ENCODE data around the gene PCNX2.

The PCNX2 gene

DNA sequence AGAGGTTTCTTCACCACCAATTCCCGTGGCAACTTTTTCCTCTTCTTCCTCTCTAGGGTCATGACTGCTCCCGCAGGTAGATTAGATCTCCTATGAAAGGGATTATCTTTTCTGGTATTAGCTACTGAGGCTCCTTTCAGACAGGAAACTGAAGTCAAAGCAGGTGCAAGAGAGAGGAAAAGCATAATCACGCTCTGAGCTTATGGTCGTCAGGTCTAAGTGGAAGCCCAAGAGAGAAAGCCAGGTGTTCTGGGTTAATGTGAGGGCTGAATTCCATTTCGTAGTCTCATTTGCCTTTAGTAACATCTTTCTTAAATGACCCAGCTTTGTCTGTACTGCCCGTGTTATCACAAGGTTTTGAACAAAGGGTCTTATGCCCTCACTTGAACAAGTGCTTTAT, 23.7 kb upstream of the PCNX2 start:
- no peak for DNase-seq (ENCODE audit: low read depth)
- TF ChIP-seq, protein P1, sequence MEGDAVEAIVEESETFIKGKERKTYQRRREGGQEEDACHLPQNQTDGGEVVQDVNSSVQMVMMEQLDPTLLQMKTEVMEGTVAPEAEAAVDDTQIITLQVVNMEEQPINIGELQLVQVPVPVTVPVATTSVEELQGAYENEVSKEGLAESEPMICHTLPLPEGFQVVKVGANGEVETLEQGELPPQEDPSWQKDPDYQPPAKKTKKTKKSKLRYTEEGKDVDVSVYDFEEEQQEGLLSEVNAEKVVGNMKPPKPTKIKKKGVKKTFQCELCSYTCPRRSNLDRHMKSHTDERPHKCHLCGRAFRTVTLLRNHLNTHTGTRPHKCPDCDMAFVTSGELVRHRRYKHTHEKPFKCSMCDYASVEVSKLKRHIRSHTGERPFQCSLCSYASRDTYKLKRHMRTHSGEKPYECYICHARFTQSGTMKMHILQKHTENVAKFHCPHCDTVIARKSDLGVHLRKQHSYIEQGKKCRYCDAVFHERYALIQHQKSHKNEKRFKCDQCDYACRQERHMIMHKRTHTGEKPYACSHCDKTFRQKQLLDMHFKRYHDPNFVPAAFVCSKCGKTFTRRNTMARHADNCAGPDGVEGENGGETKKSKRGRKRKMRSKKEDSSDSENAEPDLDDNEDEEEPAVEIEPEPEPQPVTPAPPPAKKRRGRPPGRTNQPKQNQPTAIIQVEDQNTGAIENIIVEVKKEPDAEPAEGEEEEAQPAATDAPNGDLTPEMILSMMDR (conservative IDR thresholded peaks at IDR 0.05; ENCODE audit: low read depth, low read length) = no peak

DNA sequence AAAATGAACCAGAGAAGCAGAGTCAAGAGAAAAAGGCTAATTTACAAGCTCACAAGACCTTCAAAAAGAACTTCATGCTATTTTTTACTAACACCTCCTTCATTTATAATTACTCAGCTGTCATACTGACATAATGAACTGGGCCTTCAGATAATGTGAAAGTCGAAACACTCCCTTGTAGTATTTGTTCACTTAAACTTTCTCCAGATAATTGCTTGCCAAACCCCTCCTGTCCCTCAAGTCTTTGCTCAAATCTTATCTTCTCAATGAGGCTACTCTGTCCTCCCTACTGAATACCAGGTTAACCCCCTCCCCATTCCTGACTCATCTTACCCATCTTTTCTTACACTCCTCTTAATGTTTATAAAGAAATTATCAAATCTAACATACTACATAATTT, 20.9 kb upstream of the PCNX2 start:
- TF ChIP-seq, protein P1 (conservative IDR thresholded peaks at IDR 0.05; ENCODE audit: low read depth, low read length) = no peak
- DNase-seq (ENCODE audit: low read depth) = no peak
- H3K4me3 ChIP-seq (ENCODE audit: low read depth, low read length) = no peak overlapping the region

More for the DNA sequence above, 23.7 kb upstream of the PCNX2 start:
- no peak overlapping the region for H3K4me3 ChIP-seq (ENCODE audit: low read depth, low read length)

DNA sequence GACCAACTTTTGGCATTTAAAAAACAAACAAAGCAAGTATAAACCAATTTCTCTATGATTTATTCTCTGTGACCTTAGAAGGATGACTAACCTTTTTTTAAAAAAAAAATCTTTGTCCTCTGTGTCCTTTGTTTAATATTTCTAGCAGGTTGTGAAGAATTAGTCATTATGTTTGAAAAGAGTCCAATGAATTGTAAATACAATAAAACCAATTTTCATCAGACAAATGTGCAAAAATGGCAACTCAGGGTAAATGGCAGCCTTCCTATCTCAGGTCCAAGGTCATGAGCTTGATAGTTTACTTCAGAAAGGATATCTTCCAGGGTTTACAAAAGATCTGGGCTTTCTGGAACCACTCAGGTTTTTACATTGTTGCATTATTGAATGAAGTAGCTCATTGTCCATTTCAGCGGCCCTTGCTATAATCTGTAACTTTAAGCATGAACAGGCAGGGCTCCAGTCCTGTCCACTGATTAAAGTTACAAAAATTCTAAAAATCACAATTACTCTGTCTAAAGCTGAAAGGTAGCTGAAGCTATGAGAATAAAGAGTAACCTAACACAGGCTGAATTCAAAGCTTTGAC, 20.3 kb upstream of the PCNX2 start:
- TF ChIP-seq, protein P1 (conservative IDR thresholded peaks at IDR 0.05; ENCODE audit: low read depth, low read length) = no peak
- no peak overlapping the region for H3K4me3 ChIP-seq (ENCODE audit: low read depth, low read length)
- no peak for DNase-seq (ENCODE audit: low read depth)

DNA sequence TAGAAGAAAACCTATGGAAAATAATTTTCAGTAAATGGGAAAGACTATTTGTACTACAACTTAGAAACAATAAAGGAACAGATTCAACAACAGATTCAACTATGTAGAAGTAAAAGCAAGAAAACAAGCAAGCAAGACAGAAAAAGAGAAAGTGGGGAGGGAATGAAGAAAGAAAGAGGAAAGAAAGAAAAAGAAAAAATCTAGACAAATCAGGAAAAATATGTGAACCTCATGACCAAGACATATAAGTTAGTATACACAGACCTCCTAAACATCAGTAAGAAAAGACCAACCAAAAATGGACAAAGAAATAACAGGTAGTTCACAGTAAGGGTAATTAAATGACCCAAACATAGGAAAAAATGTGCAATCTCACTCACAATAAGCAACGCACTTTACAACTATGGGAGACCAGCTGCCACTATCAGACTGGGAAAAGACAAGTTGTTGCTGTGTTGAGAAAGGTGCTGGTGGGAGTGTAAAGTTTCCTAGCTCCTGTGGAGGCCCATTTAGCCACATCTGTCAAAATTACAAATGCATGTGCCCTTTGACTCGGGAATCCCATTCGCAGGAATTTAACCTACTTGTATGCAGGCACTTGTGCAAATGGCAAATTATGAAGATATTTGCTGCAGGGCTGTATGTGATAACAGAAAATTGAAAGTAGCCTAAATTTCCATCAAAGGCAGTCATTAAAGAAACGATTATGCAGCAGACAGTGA, 18.1 kb upstream of the PCNX2 start:
- TF ChIP-seq, protein P1 (conservative IDR thresholded peaks at IDR 0.05; ENCODE audit: low read depth, low read length) = no peak
- no peak for DNase-seq (ENCODE audit: low read depth)
- H3K4me3 ChIP-seq (ENCODE audit: low read depth, low read length) = no peak overlapping the region

DNA sequence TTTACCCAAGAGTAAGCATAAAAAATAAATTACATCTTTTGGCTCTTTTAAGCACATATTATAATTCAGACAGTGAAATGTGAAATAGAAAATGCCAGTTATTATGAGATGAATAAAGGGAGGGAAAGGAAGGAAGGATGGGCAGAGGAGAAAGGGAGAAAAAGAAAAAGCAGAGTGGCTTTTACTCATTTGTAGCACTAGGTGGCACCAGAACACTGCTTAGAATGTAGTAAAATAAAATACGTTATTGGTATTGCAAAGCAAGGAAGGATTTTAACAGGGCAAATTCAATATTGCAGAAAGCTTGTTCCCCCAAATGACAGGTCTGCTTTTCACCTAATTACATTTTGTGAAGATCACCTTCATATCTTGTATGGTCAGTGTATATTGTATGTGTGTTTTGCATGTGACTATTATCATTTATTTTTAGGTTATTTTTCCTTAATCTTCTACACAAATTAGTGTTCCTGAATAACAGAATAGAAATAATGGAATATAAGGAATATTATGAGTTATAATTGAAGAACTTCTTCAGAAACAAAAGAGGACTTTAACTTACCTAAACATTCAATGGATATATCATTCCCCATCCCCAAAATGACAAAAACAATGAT, 9.1 kb upstream of the PCNX2 start:
- no peak overlapping the region for H3K4me3 ChIP-seq (ENCODE audit: low read depth, low read length)
- TF ChIP-seq, protein P1 (conservative IDR thresholded peaks at IDR 0.05; ENCODE audit: low read depth, low read length) = peak; percentile 76
- DNase-seq (ENCODE audit: low read depth) = peak; percentile 58

DNA sequence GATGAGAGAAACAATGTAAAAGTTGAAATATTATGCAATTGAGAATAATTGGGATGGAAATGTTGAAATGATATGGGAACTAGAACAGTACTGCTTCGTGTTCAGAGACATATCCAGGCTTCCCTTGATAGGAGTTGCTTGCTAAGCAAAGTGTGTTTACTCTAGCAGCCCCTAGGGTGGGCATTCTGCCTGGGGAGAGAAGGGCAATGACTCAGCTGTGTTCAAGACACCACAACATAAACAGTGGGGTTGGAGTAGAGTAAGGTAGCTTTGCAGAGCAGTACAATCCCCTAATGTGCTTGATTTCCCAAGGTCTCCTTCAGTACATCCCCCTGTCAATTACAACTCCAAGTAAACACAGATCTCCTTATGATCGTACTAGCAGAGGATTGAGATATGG, 4.8 kb upstream of the PCNX2 start:
- no peak overlapping the region for H3K4me3 ChIP-seq (ENCODE audit: low read depth, low read length)
- peak; percentile 10 for DNase-seq (ENCODE audit: low read depth)
- TF ChIP-seq, protein P1 (conservative IDR thresholded peaks at IDR 0.05; ENCODE audit: low read depth, low read length) = no peak

Data from choroid plexus epithelial cell (primary cell).